Transverse colon (tissue), 4 donors: Measurements from ENCODE around the gene HSD3B1. TPM values are rescaled to one million over a fixed set of nuclear protein-coding genes. Genes with fewer than 3 reads are reported as not detected.
"Not testable (repeated sequence)": the region's sequence is repeated elsewhere in the genome, so short reads cannot be mapped to it uniquely, and the experiment has no call there.

Source experiments
- DNase-seq: peaks from one replicate; pipeline ENCODE4 v3.0.0-alpha.2; 2019
- H3K27ac ChIP-seq, 4 donors: fragments of 200-600 bp; sonication (generic); 2 replicates each; pipeline ENCODE4 v1.5.1; 2016 to 2018; ENCODE audit warnings: inconsistent platforms in 4 of 4
- H3K27me3 ChIP-seq: fragments of 200-600 bp; sonication (generic); 2 replicates; pipeline ENCODE4 v1.5.1; 2017; ENCODE audit warnings: inconsistent platforms
- H3K36me3 ChIP-seq, 4 donors: fragments of 200-600 bp; sonication (generic); 2 replicates each; pipeline ENCODE4 v1.5.1; 2017 to 2019; ENCODE audit warnings: inconsistent platforms in 4 of 4
- H3K4me1 ChIP-seq, 4 donors: fragments of 200-600 bp; sonication (generic); 2 replicates each; pipeline ENCODE4 v1.5.1; 2017 to 2020; ENCODE audit warnings: inconsistent platforms in 4 of 4
- H3K4me3 ChIP-seq, 4 donors: fragments of 200-600 bp; sonication (generic); 1 replicate in 1 of 4; 2 replicates in 3 of 4; pipeline versions ENCODE4 v1.5.1 to v1.6.1; 2017 to 2019; ENCODE audit warnings: inconsistent platforms in 4 of 4
- H3K9me3 ChIP-seq, 2 donors: fragments of 200-600 bp; sonication (generic); 2 replicates each; pipeline ENCODE4 v1.5.1; 2017 to 2019; ENCODE audit warnings: inconsistent platforms in 2 of 2
- CTCF ChIP-seq, 5 experiments: fragments of 200-600 bp in 3 of 5; fragments of 450-650 bp in 2 of 5; sonication (generic) in 3 of 5; IDR thresholded peaks; 1 replicate in 2 of 5; 2 replicates in 3 of 5; pipeline ENCODE4 v1.5.1; 2016 to 2017; ENCODE audit warnings: antibody characterized with exemption in 5 of 5, inconsistent platforms in 3 of 5, mild to moderate bottlenecking in 2 of 5, moderate library complexity in 1 of 5
- EP300 ChIP-seq: sonication (generic); formaldehyde crosslinking; IDR thresholded peaks from one replicate; pipeline ENCODE4 v1.6.1; 2017; ENCODE audit warnings: antibody characterized with exemption, low read depth
- POLR2A ChIP-seq: fragments of 450-650 bp; IDR thresholded peaks from one replicate; pipeline ENCODE4 v1.6.1; 2016; ENCODE audit warnings: antibody characterized with exemption, mild to moderate bottlenecking, moderate library complexity
- POLR2AphosphoS5 ChIP-seq, 3 donors: sonication (generic); formaldehyde crosslinking; IDR thresholded peaks; one replicate each; pipeline ENCODE4 v1.6.1; 2016; ENCODE audit warnings: antibody characterized with exemption in 3 of 3
- WGBS, 2 donors: methylation state at CpG; one replicate each; pipeline ENCODE4 v1.1.5; 2018; ENCODE audit warnings: low coverage in 1 of 2; 5-methylcytosine and 5-hydroxymethylcytosine counted together
- in situ Hi-C, 4 donors: fragments of 200-750 bp; cut with MboI; loops; one replicate each; pipeline versions ENCODE4 v1.15.0 to v1.15.1; 2017; ENCODE audit warnings: low sequenced_read_pairs in 3 of 4, low pct_ligation_motif_present in 1 of 4, low pct_unique_long_range_greater_than_20kb in 1 of 4
- intact Hi-C: fragments of 100-400 bp; cut with DNase I; formaldehyde crosslinking; loops from one replicate; pipeline ENCODE4 v1.15.1; 2023; ENCODE audit warnings: low total_unique reads
- total RNA-seq, 4 donors: library from RNA; depleted of rRNA; stranded (reverse); fragments of >200 nt; gene quantifications; one replicate each; pipeline ENCODE4 v1.1.0, GENCODE V29; 2016

Gene HSD3B1
- total RNA-seq, 4 donors from 2014 or later: 0.32 to 1.5 TPM; not detected in 2

- no peaks in the 10 kb centered on the region for H3K36me3 ChIP-seq
- no peak overlapping the region for H3K27ac ChIP-seq
- DNase-seq: no peak
- H3K9me3 ChIP-seq: no peaks in the 10 kb centered on the region
- H3K27me3 ChIP-seq: no peaks in the 10 kb centered on the region
- in situ Hi-C loops (no loop called here), intact Hi-C loops (no loop called here)
- TF ChIP-seq CTCF (IDR thresholded peaks at IDR 0.05) (no peak), EP300 (no peak), POLR2AphosphoS5 (IDR thresholded peaks at IDR 0.05) (no peak), POLR2A (no peak)
- H3K4me1 ChIP-seq: peaks cover 0 to 5% (median 0%) of the 10 kb centered on the region in 4 donors
- H3K4me3 ChIP-seq: no peak overlapping the region
These were observed 47.2 kb downstream of the HSD3B1 start for GRCh38 chr1:119554183-119554582.

GRCh38 chr1:119556423-119556822 lies 49.4 kb downstream of the HSD3B1 start:
- Histone ChIP-seq H3K36me3 (no peaks in the 10 kb centered on the region), H3K4me3 (no peak overlapping the region), H3K4me1 (peaks cover 0 to 5% (median 0%) of the 10 kb centered on the region in 4 donors), H3K27ac (no peak overlapping the region), H3K27me3 (no peaks in the 10 kb centered on the region), H3K9me3 (no peaks in the 10 kb centered on the region)
- in situ Hi-C loops: no loop called here
- DNase-seq: no peak
- intact Hi-C loops: no loop called here
- TF ChIP-seq EP300 (no peak), CTCF (IDR thresholded peaks at IDR 0.05) (no peak)
- WGBS, 2 donors: 80 to 84% methylated on average over 3 of the region's 3 CpGs

- H3K36me3 ChIP-seq, H3K27me3 ChIP-seq, H3K9me3 ChIP-seq, H3K4me3 ChIP-seq, in situ Hi-C loops, DNase-seq, H3K27ac ChIP-seq, intact Hi-C loops, H3K4me1 ChIP-seq: not testable (repeated sequence)
- WGBS, 2 donors: 76 to 88% methylated on average over 3 of the region's 3 CpGs
These were observed 53.4 kb downstream of the HSD3B1 start for GRCh38 chr1:119560402-119560801.

GRCh38 chr1:119564548-119564947 lies 57.5 kb downstream of the HSD3B1 start:
- Histone ChIP-seq H3K9me3 (no peaks in the 10 kb centered on the region), H3K27me3 (no peaks in the 10 kb centered on the region), H3K36me3 (no peaks in the 10 kb centered on the region), H3K4me3 (no peak overlapping the region), H3K4me1 (no peaks in the 10 kb centered on the region), H3K27ac (no peak overlapping the region)
- WGBS, 2 donors: 75 to 76% methylated on average over 3 of the region's 3 CpGs
- in situ Hi-C loops (no loop called here), intact Hi-C loops (no loop called here)
- TF ChIP-seq CTCF (IDR thresholded peaks at IDR 0.05) (no peak), POLR2AphosphoS5 (IDR thresholded peaks at IDR 0.05) (no peak), EP300 (no peak), POLR2A (no peak)
- no peak for DNase-seq

Other genes with a start within 250 kb of the HSD3B1 start
- gene HAO2, start 138.4 kb upstream of the HSD3B1 start, total RNA-seq: not detected
- 100 to 1,000 TPM in 1 of 4 donors, 10 to 100 TPM in 1, 1 to 10 TPM in 2; 3.0 to 125 (median 46.4) TPM for gene HSD3B2, start 92.1 kb upstream of the HSD3B1 start, total RNA-seq
- 1 to 10 TPM in 3 of 4 donors, under 1 TPM in 1; 1.00 to 5.6 (median 2.9) TPM for gene ZNF697, start 141.1 kb downstream of the HSD3B1 start, total RNA-seq
- 10 to 100 TPM in 1 of 4 donors, 1 to 10 TPM in 3; 4.2 to 11.9 (median 8.1) TPM for gene PHGDH, start 204.7 kb downstream of the HSD3B1 start, total RNA-seq